ENCODE results near the gene MLX. TPM values are rescaled to one million over a fixed set of nuclear protein-coding genes. Genes with fewer than 3 reads are reported as not detected.

The MLX gene
- total RNA-seq, 1 experiment from 2014 or later, result 33.7 TPM

GRCh38 chr17:42522798-42523278 is 44.1 kb upstream of the MLX start:
- Histone ChIP-seq H3K27ac (ENCODE audit: low read depth, low read length, poor library complexity, severe bottlenecking) (no peak overlapping the region), H3K9me3 (ENCODE audit: low read depth, low read length, poor library complexity, severe bottlenecking) (no peaks in the 10 kb centered on the region), H3K4me1 (ENCODE audit: insufficient read depth, low read length, poor library complexity, severe bottlenecking) (peaks cover 25% of the 10 kb centered on the region), H3K36me3 (ENCODE audit: insufficient read depth, low read length, poor library complexity, severe bottlenecking) (no peaks in the 10 kb centered on the region), H3K4me3 (ENCODE audit: low read depth, low read length, poor library complexity, severe bottlenecking) (no peak overlapping the region), H3K27me3 (replicated peaks; ENCODE audit: insufficient read depth, low read depth, low read length, poor library complexity) (no peaks in the 10 kb centered on the region)
- ChIA-PET CTCF (no interaction called here), POLR2A (ENCODE audit: low non-redundant PET) (no interaction called here)
- no peak for DNase-seq (ENCODE audit: low spot score)
- intact Hi-C loops (cut with micrococcal nuclease; ENCODE audit: unreplicated experiment), result loop anchor here (10.0 kb wide), 1 partner anchor 208 kb away; no protein-coding TSS in a partner anchor
- no TSS peak for BruUV-seq (replicated peaks)
- no peak for TF ChIP-seq EZH2 (IDR thresholded peaks at IDR 0.05; ENCODE audit: borderline replicate concordance, low read depth, low read length, poor library complexity, severe bottlenecking)
- no peak for TF ChIP-seq CTCF (conservative IDR thresholded peaks at IDR 0.05; ENCODE audit: low read depth, low read length)

GRCh38 chr17:42525221-42525620 is 41.7 kb upstream of the MLX start:
- Histone ChIP-seq H3K27me3 (replicated peaks; ENCODE audit: insufficient read depth, low read depth, low read length, poor library complexity) (no peaks in the 10 kb centered on the region), H3K4me1 (ENCODE audit: insufficient read depth, low read length, poor library complexity, severe bottlenecking) (peaks cover 1% of the 10 kb centered on the region), H3K36me3 (ENCODE audit: insufficient read depth, low read length, poor library complexity, severe bottlenecking) (no peaks in the 10 kb centered on the region), H3K27ac (ENCODE audit: low read depth, low read length, poor library complexity, severe bottlenecking) (no peak overlapping the region), H3K4me3 (ENCODE audit: low read depth, low read length, poor library complexity, severe bottlenecking) (no peak overlapping the region), H3K9me3 (ENCODE audit: low read depth, low read length, poor library complexity, severe bottlenecking) (no peaks in the 10 kb centered on the region)
- BruUV-seq (replicated peaks), result no TSS peak
- TF ChIP-seq CTCF (conservative IDR thresholded peaks at IDR 0.05; ENCODE audit: low read depth, low read length), result no peak
- no peak for TF ChIP-seq EZH2 (IDR thresholded peaks at IDR 0.05; ENCODE audit: borderline replicate concordance, low read depth, low read length, poor library complexity, severe bottlenecking)
- intact Hi-C loops (cut with micrococcal nuclease; ENCODE audit: unreplicated experiment), result loop anchor here (10.0 kb wide), 1 partner anchor 210 kb away; no protein-coding TSS in a partner anchor
- POLR2A ChIA-PET (ENCODE audit: low non-redundant PET), result no interaction called here
- no peak for DNase-seq (ENCODE audit: low spot score)
- CTCF ChIA-PET, result no interaction called here

GRCh38 chr17:42526031-42526444 is 40.9 kb upstream of the MLX start:
- Histone ChIP-seq H3K27ac (ENCODE audit: low read depth, low read length, poor library complexity, severe bottlenecking) (no peak overlapping the region), H3K4me3 (ENCODE audit: low read depth, low read length, poor library complexity, severe bottlenecking) (no peak overlapping the region), H3K27me3 (replicated peaks; ENCODE audit: insufficient read depth, low read depth, low read length, poor library complexity) (no peaks in the 10 kb centered on the region), H3K4me1 (ENCODE audit: insufficient read depth, low read length, poor library complexity, severe bottlenecking) (no peaks in the 10 kb centered on the region), H3K9me3 (ENCODE audit: low read depth, low read length, poor library complexity, severe bottlenecking) (no peaks in the 10 kb centered on the region), H3K36me3 (ENCODE audit: insufficient read depth, low read length, poor library complexity, severe bottlenecking) (no peaks in the 10 kb centered on the region)
- POLR2A ChIA-PET (ENCODE audit: low non-redundant PET), result no interaction called here
- no peak for DNase-seq (ENCODE audit: low spot score)
- CTCF ChIA-PET, result no interaction called here
- intact Hi-C loops (cut with micrococcal nuclease; ENCODE audit: unreplicated experiment), result loop anchor here (10.0 kb wide), 1 partner anchor 211 kb away; no protein-coding TSS in a partner anchor
- BruUV-seq (replicated peaks), result no TSS peak
- TF ChIP-seq EZH2 (IDR thresholded peaks at IDR 0.05; ENCODE audit: borderline replicate concordance, low read depth, low read length, poor library complexity, severe bottlenecking) (no peak), CTCF (conservative IDR thresholded peaks at IDR 0.05; ENCODE audit: low read depth, low read length) (no peak)
